Stimulated activated CD8-positive, alpha-beta memory T cell treated with anti-CD3 and anti-CD28 coated beads, Interleukin-7, amount 100 ng/mL, for 24 hours (primary cell): Measurements from ENCODE around the gene FGGY.

Experiments
- DNase-seq: peaks from one replicate; pipeline ENCODE4 v3.0.0-alpha.2; 2020; ENCODE audit warnings: low read depth

The FGGY gene

GRCh38 chr1:59684698-59685097, 387.8 kb downstream of the FGGY start:
- no peak for DNase-seq

DNA sequence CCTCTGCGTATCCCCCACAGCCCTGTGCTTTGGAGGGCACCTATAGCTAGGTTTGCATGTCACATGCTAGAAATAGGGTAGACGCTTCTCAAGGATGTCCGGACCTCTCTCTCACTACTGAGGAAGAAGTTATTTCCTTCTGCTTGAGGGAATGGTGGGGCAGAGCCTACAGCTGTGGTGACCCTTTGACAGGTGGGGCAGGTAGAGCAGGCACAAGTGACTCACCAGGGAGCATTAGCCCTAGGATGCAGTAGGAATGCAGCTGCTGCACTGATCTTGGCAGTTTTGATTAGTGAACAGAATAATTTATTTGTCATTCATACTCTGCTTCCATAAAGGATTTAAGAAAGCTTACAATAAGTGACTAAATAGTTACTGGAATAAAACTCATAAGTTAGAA, 388.2 kb downstream of the FGGY start:
- no peak for DNase-seq

GRCh38 chr1:59685666-59686065, 388.8 kb downstream of the FGGY start:
- DNase-seq, result no peak

DNA sequence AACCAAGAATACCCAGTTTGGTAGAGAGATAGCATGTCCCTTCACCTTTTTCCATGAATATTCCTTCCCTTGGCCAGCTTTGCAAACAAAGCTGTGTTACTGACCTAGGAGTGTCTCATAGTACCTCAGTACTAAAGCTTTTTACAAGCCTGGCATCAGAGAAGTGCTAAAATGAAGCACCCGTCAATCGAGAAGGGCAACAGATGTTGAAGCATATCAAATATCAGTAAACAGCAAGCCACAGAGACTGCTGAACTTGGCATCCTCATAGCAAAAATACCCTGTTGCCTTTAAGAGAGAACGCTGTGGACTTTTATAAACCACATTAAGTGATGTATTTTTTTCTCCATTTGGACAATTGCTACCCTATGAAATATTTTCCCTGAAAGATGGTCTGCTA, 389.3 kb downstream of the FGGY start:
- DNase-seq, result no peak

- no peak for DNase-seq
Observed at GRCh38 chr1:59686574-59686973, 389.7 kb downstream of the FGGY start.

- no peak for DNase-seq
Observed at GRCh38 chr1:59687081-59687480, 390.2 kb downstream of the FGGY start.

GRCh38 chr1:59688976-59689375, 392.1 kb downstream of the FGGY start:
- no peak for DNase-seq

DNA sequence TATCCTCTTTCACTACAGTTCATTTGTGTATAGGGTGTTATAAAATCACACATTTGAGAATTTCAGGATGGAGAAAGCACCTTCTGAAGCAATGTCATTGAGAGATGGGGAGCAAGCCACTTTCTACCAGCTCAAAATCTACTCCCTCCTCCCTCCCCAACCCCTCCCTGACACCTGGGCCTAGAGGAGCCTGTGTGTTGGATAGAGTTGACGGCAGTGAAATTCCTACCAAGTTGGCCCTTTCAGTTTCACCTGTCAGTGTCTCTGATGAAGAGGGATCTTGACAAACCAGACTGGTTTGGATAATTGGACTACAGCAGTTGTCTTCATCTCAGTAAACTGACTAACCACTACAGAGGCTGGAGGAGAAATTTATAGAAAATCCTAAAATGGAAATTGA, 392.8 kb downstream of the FGGY start:
- DNase-seq, result no peak

DNA sequence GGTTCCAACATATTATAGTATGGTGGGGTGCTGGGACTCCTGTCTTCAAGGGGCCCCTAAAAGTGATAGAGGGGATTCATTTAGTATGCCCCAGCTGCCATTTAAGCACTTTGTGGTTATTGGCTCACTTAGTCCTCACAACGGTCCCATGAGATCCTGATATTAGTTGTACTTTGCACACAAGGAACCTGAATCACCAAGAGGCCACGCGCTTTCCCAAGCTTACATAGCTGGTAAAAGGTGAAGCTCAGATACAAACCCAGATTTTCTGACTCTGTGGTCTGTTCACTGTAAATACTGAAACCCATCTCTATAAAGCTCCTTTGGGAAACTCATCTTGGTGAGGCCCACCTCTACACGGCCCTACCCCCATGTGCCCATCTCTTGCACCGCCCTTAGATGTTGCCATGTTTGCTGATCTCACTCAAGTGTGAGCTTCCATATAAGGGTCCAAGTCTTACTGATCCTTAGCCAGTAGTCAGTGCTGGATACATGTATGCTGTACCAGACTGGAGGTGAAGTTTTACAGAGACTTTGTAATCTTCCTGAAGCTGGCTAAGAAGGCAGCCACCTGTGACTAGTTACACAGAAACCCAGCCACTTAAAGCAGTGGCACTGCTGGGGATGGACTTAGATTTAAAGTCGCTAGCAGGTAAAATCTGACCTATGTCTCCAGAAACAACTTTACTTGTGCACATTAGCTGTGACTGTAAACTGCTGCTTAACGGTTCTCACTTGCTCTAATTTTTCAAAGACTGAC, 393.5 kb downstream of the FGGY start:
- DNase-seq, result no peak

DNA sequence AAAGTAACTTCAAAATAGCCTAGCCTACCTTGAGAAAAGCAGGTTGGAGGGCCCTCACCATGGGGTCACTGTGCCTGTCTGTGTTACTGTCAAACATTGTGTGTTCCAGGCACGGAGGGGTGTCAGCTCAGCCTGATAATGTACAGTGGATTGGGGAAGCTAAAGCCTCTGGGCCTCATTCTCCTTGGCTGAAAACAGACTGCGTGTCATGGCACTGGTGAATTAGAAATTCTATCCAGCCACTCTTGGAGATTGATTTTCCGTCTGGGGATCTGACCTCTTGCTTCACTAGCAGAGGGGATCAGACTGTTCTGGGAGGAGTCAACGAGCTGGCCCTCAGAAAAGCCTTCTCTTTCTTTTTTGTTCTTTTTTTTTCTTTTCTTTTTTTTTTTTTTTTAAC, 394.4 kb downstream of the FGGY start:
- no peak for DNase-seq

DNA sequence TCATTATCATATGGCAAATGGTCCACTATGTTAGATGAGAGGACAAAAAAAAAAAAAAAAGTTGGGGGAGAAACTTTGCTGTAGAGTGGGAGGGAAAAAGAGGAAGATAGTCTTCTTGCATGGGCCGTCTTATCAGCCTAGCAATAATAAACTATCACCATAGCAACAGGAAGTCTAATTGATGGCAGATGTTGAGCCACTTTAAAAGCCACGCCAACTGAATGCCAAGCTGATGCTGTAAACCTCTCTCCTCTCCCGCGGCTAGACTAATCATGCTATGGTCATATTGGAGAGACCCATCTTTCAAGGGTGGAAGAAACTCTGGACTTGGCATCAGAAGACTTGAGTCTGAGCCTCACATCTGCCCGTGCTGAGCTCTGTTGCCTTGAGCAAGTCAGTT, 395.7 kb downstream of the FGGY start:
- DNase-seq, result no peak

DNA sequence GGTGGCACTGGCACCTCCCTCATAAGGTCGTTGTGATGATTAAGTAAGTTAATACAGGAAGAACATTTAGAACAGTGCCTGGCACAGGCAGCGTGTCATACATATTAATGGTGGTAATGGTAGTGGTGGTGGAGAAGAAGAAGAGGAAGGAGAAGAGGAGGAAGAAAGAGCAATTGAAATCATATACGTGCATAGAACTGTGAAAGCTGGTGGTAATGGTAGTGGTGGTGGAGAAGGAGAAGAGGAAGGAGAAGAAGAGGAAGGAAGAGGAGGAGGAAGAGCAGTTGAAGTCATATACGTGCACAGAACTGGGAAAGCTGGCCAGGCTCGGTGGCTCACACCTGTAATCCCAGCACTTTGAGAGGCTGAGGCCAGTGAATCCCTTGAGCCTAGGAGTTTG, 396.5 kb downstream of the FGGY start:
- DNase-seq, result no peak

DNA sequence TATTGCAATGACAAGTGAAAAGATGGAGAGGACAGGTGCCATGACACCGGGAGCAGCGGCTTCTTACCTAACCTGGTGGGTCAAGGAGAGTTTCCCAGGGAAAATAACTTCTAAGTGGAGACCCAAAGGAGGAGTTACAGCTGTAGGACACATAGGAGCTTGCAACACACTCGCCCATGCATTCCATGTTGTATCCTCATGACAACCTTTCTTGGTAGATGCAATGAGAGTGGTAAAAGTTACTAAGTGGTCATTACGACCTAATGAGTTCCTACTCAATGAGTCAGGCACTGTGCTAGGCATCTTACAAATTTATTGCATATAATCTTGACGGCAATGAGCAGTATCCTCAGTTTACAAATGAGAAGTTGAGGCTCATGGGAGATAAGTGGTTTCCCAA, 398.4 kb downstream of the FGGY start:
- no peak for DNase-seq

DNA sequence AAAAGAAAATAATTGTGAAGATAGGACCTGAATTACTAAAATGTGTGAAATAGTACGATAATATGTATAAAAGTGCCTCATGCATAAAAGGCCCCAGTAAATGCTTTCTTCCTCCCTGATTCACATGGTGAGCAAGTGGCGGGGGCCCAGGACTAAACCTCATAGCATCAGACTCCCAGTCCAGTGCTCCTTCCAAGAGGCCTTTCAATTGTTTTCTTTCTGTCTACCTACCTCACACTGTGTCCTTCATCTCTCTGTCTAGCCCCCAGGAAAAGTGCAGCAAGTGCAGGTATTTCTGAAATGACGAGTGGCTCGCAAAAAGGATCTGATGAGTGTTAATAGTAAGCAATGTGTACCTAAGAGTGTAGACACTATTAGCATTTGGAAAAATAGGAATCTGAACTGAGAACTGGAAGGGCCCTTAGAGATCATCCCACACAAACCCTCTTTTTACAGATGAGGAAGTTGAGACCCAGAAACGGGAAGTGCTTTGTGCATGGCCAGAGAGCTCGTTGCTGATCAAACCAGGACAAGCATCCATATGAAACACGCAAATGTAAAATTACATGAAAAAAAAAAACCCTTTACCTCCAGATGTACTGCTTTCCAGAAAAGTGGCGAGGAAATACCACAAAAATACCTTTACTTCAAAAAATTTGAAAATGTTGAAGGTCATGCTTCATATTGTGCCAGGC, 399.7 kb downstream of the FGGY start:
- DNase-seq, result no peak

DNA sequence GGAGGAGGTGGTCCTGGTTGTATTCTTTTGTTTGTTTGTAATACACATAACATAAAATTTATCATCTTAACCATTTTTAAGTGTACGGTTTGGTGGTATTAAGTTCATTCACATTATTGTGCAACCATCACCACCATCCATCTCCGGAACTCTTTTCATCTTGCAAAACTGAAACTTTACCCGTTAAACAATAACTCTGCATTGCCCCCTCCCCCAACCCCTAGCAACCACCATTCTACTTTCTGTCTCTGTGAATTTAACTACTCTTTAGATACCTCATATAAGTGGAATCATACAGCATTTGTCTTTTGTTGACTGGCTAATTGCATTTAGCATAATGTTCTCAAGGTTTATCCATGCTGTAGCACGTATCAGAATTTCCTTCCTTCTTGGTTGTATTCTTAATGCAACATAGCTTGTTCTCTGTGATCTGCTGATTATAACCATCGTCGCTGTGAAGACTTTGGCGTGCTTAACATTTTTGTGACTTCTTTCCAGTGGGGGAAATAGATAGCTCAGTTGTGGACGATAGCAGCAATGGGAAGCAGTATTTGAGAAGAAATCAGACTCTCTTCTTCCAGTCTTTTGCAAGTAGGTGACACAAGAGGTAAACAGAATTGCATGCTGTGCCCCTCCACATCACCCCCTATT, 400.4 kb downstream of the FGGY start:
- peak; percentile 2 for DNase-seq

DNA sequence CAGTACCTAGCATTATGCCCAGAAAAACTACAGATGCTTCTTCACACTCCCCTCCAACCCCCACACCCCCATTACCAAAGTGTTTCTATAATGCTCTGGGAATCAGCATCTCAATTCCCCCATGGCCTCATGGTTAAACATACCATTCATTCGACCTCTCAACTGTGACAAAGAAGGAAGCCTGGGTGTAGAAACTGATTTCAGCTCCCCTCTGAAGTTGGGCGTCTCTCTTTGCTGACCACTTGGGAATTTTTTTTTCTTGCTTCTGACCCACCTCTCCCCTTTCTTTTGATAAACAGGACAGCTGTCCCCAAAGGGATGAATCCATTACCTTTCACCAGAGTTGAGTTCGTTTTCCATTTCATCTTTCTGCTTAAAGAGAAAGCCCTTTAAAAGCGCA, 401.5 kb downstream of the FGGY start:
- DNase-seq, result no peak

- no peak for DNase-seq
Observed at GRCh38 chr1:59699227-59699847, 402.4 kb downstream of the FGGY start.

GRCh38 chr1:59701376-59701775, 404.5 kb downstream of the FGGY start:
- no peak for DNase-seq

DNA sequence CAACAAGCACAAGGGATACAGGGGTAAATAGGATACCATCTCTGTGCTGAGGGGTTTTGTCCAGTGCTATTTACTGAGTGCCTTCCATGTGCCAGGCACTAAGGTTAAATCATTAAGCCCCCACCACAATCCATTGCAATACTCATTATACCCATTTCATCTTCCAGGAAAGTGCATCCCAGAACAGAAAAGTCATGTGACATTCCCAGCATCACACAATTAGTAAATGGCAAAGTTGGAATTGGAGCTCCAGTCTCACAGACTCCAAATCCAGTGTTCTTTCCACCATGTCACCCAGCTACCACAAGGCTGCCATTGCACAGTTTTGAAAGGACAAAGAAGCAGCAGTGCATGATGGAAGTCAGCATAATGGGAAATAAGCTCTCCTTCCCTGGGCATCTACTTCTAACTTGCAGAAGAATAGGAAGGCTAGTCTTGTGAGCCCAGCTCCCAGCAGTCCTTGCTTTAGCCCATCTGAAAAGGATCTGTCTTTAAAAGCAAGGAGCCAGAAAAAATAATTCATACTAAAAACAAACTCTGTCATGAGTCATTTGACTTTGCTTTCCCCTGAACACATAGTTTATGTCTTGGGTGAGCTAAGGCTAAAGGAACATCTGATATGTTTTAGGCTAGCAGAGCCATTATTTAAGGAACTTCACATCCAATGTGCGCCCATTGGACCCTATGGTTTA, 406.5 kb downstream of the FGGY start:
- DNase-seq, result no peak

DNA sequence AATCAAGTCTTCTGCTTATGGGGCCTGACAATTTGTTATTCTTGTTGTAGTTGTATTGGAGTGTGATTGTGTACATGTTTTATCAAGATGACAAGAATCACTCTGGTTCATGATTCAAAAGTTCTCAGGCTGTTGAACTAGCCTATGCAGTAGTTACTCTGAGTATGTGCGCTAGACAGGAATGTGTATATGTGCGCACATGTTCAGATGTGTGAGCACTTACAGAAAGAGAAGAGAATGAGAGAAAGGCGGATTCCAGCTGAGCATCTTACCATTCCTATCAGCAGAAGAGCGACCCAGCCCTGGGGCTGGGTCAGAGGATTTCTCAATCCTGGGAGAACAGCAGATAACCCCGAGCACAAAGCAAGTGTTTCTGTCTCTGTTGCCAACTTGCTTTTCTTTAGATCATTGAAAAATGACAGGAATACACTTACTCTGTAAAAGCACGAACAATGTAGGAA, 407.1 kb downstream of the FGGY start:
- no peak for DNase-seq

GRCh38 chr1:59704716-59705115, 407.8 kb downstream of the FGGY start:
- DNase-seq, result no peak
